ENCODE measurements around the gene SEC61A1.

Gene SEC61A1

GRCh38 chr3:128098234-128098633 is 46.0 kb downstream of the SEC61A1 start:
- Histone ChIP-seq H3K9me2 (ENCODE audit: low read depth, low read length) (no peaks in the 10 kb centered on the region), H3K36me3 (ENCODE audit: insufficient read depth, low read length) (peaks cover 91% of the 10 kb centered on the region), H3F3A (ENCODE audit: insufficient read depth, low read length) (no peaks in the 10 kb centered on the region), H2AFZ (ENCODE audit: low read length) (no peak overlapping the region), H4K20me1 (ENCODE audit: insufficient read depth, low read length) (no peaks in the 10 kb centered on the region), H3K27me3 (ENCODE audit: insufficient read depth, low read length) (no peaks in the 10 kb centered on the region), H3K9ac (ENCODE audit: low read length) (no peak overlapping the region), H3K79me2 (ENCODE audit: insufficient read depth, low read length) (no peaks in the 10 kb centered on the region), H3K4me1 (ENCODE audit: insufficient read depth, low read length, severe bottlenecking) (peaks cover 11% of the 10 kb centered on the region), H3K4me3 (ENCODE audit: low read depth, low read length, poor library complexity, severe bottlenecking) (no peak overlapping the region), H3K27ac (ENCODE audit: low read depth, low read length, poor library complexity, severe bottlenecking) (no peak overlapping the region), H3K9me3 (ENCODE audit: low read length) (no peaks in the 10 kb centered on the region), H3K4me2 (ENCODE audit: low read length) (no peak overlapping the region)
- TF ChIP-seq EZH2 (IDR thresholded peaks at IDR 0.05; ENCODE audit: borderline replicate concordance, low read length) = no peak
- TF ChIP-seq CTCF (IDR thresholded peaks at IDR 0.05; ENCODE audit: low read length) = no peak

- no peak overlapping the region for H3K4me3 ChIP-seq (ENCODE audit: low read depth, low read length, poor library complexity, severe bottlenecking)
- no peaks in the 10 kb centered on the region for H3K9me2 ChIP-seq (ENCODE audit: low read depth, low read length)
- no peaks in the 10 kb centered on the region for H3K9me3 ChIP-seq (ENCODE audit: low read length)
- H3K27me3 ChIP-seq (ENCODE audit: insufficient read depth, low read length) = no peaks in the 10 kb centered on the region
- H3F3A ChIP-seq (ENCODE audit: insufficient read depth, low read length) = no peaks in the 10 kb centered on the region
- TF ChIP-seq CTCF (IDR thresholded peaks at IDR 0.05; ENCODE audit: low read length) (no peak), EZH2 (IDR thresholded peaks at IDR 0.05; ENCODE audit: borderline replicate concordance, low read length) (no peak)
- H3K27ac ChIP-seq (ENCODE audit: low read depth, low read length, poor library complexity, severe bottlenecking) = no peak overlapping the region
- H4K20me1 ChIP-seq (ENCODE audit: insufficient read depth, low read length) = no peaks in the 10 kb centered on the region
- peaks cover 88% of the 10 kb centered on the region for H3K36me3 ChIP-seq (ENCODE audit: insufficient read depth, low read length)
- H3K79me2 ChIP-seq (ENCODE audit: insufficient read depth, low read length) = no peaks in the 10 kb centered on the region
- peaks cover 11% of the 10 kb centered on the region for H3K4me1 ChIP-seq (ENCODE audit: insufficient read depth, low read length, severe bottlenecking)
- no peak overlapping the region for H3K4me2 ChIP-seq (ENCODE audit: low read length)
- H3K9ac ChIP-seq (ENCODE audit: low read length) = no peak overlapping the region
- H2AFZ ChIP-seq (ENCODE audit: low read length) = no peak overlapping the region
Measured at GRCh38 chr3:128100161-128100560, 47.9 kb downstream of the SEC61A1 start.

- no peaks in the 10 kb centered on the region for H3K27me3 ChIP-seq (ENCODE audit: insufficient read depth, low read length)
- H3K4me3 ChIP-seq (ENCODE audit: low read depth, low read length, poor library complexity, severe bottlenecking) = no peak overlapping the region
- no peak overlapping the region for H3K9ac ChIP-seq (ENCODE audit: low read length)
- H3K27ac ChIP-seq (ENCODE audit: low read depth, low read length, poor library complexity, severe bottlenecking) = no peak overlapping the region
- peaks cover 88% of the 10 kb centered on the region for H3K36me3 ChIP-seq (ENCODE audit: insufficient read depth, low read length)
- H3K9me3 ChIP-seq (ENCODE audit: low read length) = no peaks in the 10 kb centered on the region
- H3F3A ChIP-seq (ENCODE audit: insufficient read depth, low read length) = no peaks in the 10 kb centered on the region
- TF ChIP-seq EZH2 (IDR thresholded peaks at IDR 0.05; ENCODE audit: borderline replicate concordance, low read length) (no peak), CTCF (IDR thresholded peaks at IDR 0.05; ENCODE audit: low read length) (no peak)
- H3K4me2 ChIP-seq (ENCODE audit: low read length) = no peak overlapping the region
- no peaks in the 10 kb centered on the region for H3K79me2 ChIP-seq (ENCODE audit: insufficient read depth, low read length)
- H4K20me1 ChIP-seq (ENCODE audit: insufficient read depth, low read length) = no peaks in the 10 kb centered on the region
- no peak overlapping the region for H2AFZ ChIP-seq (ENCODE audit: low read length)
- peaks cover 6% of the 10 kb centered on the region for H3K4me1 ChIP-seq (ENCODE audit: insufficient read depth, low read length, severe bottlenecking)
- no peaks in the 10 kb centered on the region for H3K9me2 ChIP-seq (ENCODE audit: low read depth, low read length)
Measured at GRCh38 chr3:128100638-128101037, 48.4 kb downstream of the SEC61A1 start.
